Loucy (cell line): Measurements from ENCODE around the gene MYOC.

Source experiments
- H2AFZ ChIP-seq: fragments of 200-600 bp; sonication (generic); 2 replicates; pipeline ENCODE4 v1.6.0; 2016; ENCODE audit warnings: antibody characterized with exemption, mild to moderate bottlenecking, low read length, moderate library complexity
- H3F3A ChIP-seq: fragments of 200-600 bp; 2 replicates; pipeline ENCODE4 v1.6.0; 2016; ENCODE audit warnings: antibody characterized with exemption, low read depth, mild to moderate bottlenecking
- H3K27me3 ChIP-seq: fragments of 200-600 bp; sonication (generic); 2 replicates; pipeline ENCODE4 v1.6.1; 2014; ENCODE audit warnings: low read length, mild to moderate bottlenecking; ENCODE audit not compliant: insufficient read depth, poor library complexity, severe bottlenecking
- H3K36me3 ChIP-seq: fragments of 200-600 bp; sonication (generic); 2 replicates; pipeline ENCODE4 v1.6.1; 2016; ENCODE audit warnings: low read length; ENCODE audit not compliant: insufficient read depth
- H3K4me1 ChIP-seq: fragments of 200-600 bp; sonication (generic); 2 replicates; pipeline ENCODE4 v1.5.1; 2014; ENCODE audit warnings: low read length, mild to moderate bottlenecking; ENCODE audit not compliant: insufficient read depth, poor library complexity, severe bottlenecking
- H3K4me2 ChIP-seq: fragments of 200-600 bp; sonication (generic); 2 replicates; pipeline ENCODE4 v1.6.0; 2014; ENCODE audit warnings: antibody characterized with exemption, low read length, low read depth, mild to moderate bottlenecking; ENCODE audit not compliant: poor library complexity, severe bottlenecking
- H3K4me3 ChIP-seq: fragments of 200-600 bp; sonication (generic); 2 replicates; pipeline ENCODE4 v1.5.1; 2014; ENCODE audit warnings: low read length, mild to moderate bottlenecking, mixed read lengths; ENCODE audit not compliant: poor library complexity, severe bottlenecking
- H3K79me2 ChIP-seq: fragments of 200-600 bp; sonication (generic); 2 replicates; pipeline ENCODE4 v1.6.1; 2014; ENCODE audit warnings: low read length; ENCODE audit not compliant: insufficient read depth
- H3K9ac ChIP-seq: fragments of 200-600 bp; sonication (generic); 2 replicates; pipeline ENCODE4 v1.6.0; 2014; ENCODE audit warnings: mild to moderate bottlenecking, low read depth, low read length, moderate library complexity; ENCODE audit not compliant: poor library complexity, severe bottlenecking
- H3K9me2 ChIP-seq: fragments of 200-600 bp; sonication (generic); replicated peaks from 2 replicates; pipeline ENCODE4 v1.6.1; 2016; ENCODE audit warnings: low read depth, low read length, mixed read lengths
- H3K9me3 ChIP-seq: fragments of 200-600 bp; sonication (generic); 2 replicates; pipeline ENCODE4 v1.6.1; 2014; ENCODE audit warnings: mild to moderate bottlenecking, antibody characterized with exemption, low read length, low read depth; ENCODE audit not compliant: insufficient read depth
- H4K20me1 ChIP-seq: fragments of 200-600 bp; sonication (generic); 2 replicates; pipeline ENCODE4 v1.6.0; 2014; ENCODE audit warnings: antibody characterized with exemption, low read length, mild to moderate bottlenecking; ENCODE audit not compliant: insufficient read depth, poor library complexity, severe bottlenecking
- CTCF ChIP-seq: fragments of 200-600 bp; sonication (generic); conservative IDR thresholded peaks from 2 replicates; pipeline ENCODE4 v1.5.1; 2014; ENCODE audit warnings: mild to moderate bottlenecking, antibody characterized with exemption, low read length
- EZH2phosphoT487 ChIP-seq: fragments of 200-600 bp; IDR thresholded peaks from 2 replicates; pipeline ENCODE4 v1.6.1; 2018; ENCODE audit warnings: antibody characterized with exemption, mild to moderate bottlenecking, moderate library complexity, borderline replicate concordance

The MYOC gene

DNA sequence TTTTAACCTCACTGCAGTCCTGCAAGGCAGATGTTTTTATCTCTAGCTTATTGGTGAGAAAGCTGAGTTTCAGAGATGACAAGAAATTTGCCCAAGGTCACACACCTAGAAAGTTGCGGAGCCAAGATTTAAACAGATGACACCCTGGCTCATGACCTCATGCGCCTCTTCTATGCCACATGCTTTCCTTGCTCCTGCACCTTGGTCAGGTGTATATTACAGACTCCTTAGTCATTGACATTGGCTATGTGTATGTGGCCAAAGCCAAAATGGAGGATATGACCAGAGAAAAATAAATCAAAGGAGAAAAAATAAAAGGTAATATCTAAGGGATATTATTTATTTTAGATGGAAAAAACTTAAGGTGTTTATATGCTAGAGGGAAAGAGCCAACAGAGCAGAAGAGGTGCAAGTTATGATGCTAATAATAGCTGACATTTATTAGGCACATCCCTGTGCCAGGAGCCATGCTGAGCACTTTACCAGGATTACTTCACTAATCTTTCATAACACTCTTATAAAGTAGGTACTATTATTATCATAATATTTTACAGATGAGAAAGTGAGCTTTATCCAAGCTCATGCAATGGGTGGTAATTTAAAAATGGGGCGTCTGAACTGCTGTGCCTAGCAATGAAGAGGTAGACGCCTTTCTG lies 13.8 kb upstream of the MYOC start:
- Histone ChIP-seq H3K9me2 (no peaks in the 10 kb centered on the region), H3K9ac (no peak overlapping the region), H3K36me3 (no peaks in the 10 kb centered on the region), H4K20me1 (no peaks in the 10 kb centered on the region), H3K9me3 (no peaks in the 10 kb centered on the region), H3K27me3 (no peaks in the 10 kb centered on the region), H3F3A (no peaks in the 10 kb centered on the region), H3K4me3 (no peak overlapping the region), H2AFZ (no peak overlapping the region), H3K4me2 (no peak overlapping the region), H3K79me2 (no peaks in the 10 kb centered on the region), H3K4me1 (no peaks in the 10 kb centered on the region)
- no peak for TF ChIP-seq EZH2phosphoT487

GRCh38 chr1:171664976-171665375 lies 12.5 kb upstream of the MYOC start:
- H3K9me2 ChIP-seq = no peaks in the 10 kb centered on the region
- H3K4me2 ChIP-seq = no peak overlapping the region
- H3K4me3 ChIP-seq = no peak overlapping the region
- no peaks in the 10 kb centered on the region for H3K27me3 ChIP-seq
- H4K20me1 ChIP-seq = no peaks in the 10 kb centered on the region
- TF ChIP-seq EZH2phosphoT487 (no peak), CTCF (no peak)
- no peaks in the 10 kb centered on the region for H3K79me2 ChIP-seq
- H3K36me3 ChIP-seq = no peaks in the 10 kb centered on the region
- H3K4me1 ChIP-seq = no peaks in the 10 kb centered on the region
- no peaks in the 10 kb centered on the region for H3K9me3 ChIP-seq
- no peak overlapping the region for H3K9ac ChIP-seq
- no peak overlapping the region for H2AFZ ChIP-seq
- H3F3A ChIP-seq = no peaks in the 10 kb centered on the region

DNA sequence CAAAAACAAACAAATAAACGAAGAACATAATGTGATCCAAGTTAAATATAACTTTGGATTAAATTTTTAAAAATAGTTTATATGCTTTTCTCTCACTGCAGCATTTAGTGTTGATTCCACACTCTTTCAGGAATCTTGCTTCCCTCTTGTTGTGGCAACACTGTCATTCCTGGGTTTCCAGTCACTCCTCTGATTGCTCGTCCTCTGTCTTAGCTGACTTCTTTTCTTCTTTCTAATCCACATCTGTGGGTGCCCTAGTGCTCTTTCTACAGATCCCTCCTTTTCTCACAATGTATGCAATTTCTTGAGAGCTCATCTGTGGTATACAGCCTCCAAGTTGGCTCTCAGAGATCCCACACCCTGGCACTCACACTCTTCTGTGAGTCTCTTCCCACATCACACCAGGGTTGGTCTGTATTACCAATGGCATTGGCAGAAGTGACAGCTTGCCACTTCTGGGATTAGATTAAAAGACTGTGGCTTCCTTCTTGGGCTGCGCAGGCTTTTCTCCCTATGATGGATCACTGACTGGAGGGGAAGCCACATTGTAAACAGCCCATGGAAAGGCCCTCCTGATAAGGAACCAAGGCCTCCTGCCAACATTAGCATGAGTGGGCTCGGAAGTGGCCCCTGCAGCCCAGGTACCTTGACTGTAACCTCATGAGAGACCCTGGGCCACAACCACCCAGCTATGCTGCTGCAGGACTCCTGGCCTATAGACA lies 11.5 kb upstream of the MYOC start:
- Histone ChIP-seq H4K20me1 (no peaks in the 10 kb centered on the region), H2AFZ (no peak overlapping the region), H3K4me2 (no peak overlapping the region), H3K4me1 (no peaks in the 10 kb centered on the region), H3K9me3 (no peaks in the 10 kb centered on the region), H3K4me3 (no peak overlapping the region), H3K9me2 (no peaks in the 10 kb centered on the region), H3F3A (no peaks in the 10 kb centered on the region), H3K27me3 (no peaks in the 10 kb centered on the region), H3K79me2 (no peaks in the 10 kb centered on the region), H3K36me3 (no peaks in the 10 kb centered on the region), H3K9ac (no peak overlapping the region)
- no peak for TF ChIP-seq EZH2phosphoT487
- no peak for TF ChIP-seq CTCF
